Tibial artery (tissue), 4 donors: ENCODE measurements around the gene EXOSC6.

Experiments
- DNase-seq, 2 donors: peaks; one replicate each; pipeline ENCODE4 v3.0.0-alpha.2; 2019
- H3K27ac ChIP-seq, 2 donors: fragments of 200-600 bp; sonication (generic) in 1 of 2; 1 replicate in 1 of 2; 2 replicates in 1 of 2; pipeline ENCODE4 v1.5.1; 2018 to 2019; ENCODE audit warnings: mild to moderate bottlenecking in 1 of 2
- H3K27me3 ChIP-seq, 2 donors: fragments of 200-600 bp; sonication (generic) in 1 of 2; one replicate each; pipeline versions ENCODE4 v1.5.1 to v1.6.0; 2016 to 2019
- H3K36me3 ChIP-seq, 3 donors: fragments of 200-600 bp; sonication (generic) in 2 of 3; one replicate each; pipeline ENCODE4 v1.5.1; 2016 to 2019; ENCODE audit warnings: mild to moderate bottlenecking in 2 of 3
- H3K4me1 ChIP-seq, 4 donors: fragments of 200-600 bp; sonication (generic) in 2 of 4; 1 replicate in 3 of 4; 2 replicates in 1 of 4; pipeline ENCODE4 v1.5.1; 2016 to 2019
- H3K4me3 ChIP-seq, 2 donors: fragments of 200-600 bp; sonication (generic) in 1 of 2; 1 replicate in 1 of 2; 2 replicates in 1 of 2; pipeline ENCODE4 v1.5.1; 2018 to 2019; ENCODE audit warnings: mild to moderate bottlenecking in 2 of 2
- H3K9me3 ChIP-seq, 3 donors: fragments of 200-600 bp; sonication (generic) in 1 of 3; one replicate each; pipeline ENCODE4 v1.5.1; 2016 to 2019
- intact Hi-C: fragments of 100-400 bp; cut with DNase I; formaldehyde crosslinking; loops from one replicate; pipeline ENCODE4 v1.15.0; 2023; ENCODE audit warnings: low total_unique reads
- TF ChIP-seq, protein P1 (sequence below), 2 experiments: fragments of 200-600 bp in 1 of 2; fragments of 450-650 bp in 1 of 2; IDR thresholded peaks; one replicate each; pipeline ENCODE4 v1.5.1; 2017 to 2019; ENCODE audit warnings: antibody characterized with exemption in 2 of 2, mild to moderate bottlenecking in 1 of 2, moderate library complexity in 1 of 2

The EXOSC6 gene

DNA sequence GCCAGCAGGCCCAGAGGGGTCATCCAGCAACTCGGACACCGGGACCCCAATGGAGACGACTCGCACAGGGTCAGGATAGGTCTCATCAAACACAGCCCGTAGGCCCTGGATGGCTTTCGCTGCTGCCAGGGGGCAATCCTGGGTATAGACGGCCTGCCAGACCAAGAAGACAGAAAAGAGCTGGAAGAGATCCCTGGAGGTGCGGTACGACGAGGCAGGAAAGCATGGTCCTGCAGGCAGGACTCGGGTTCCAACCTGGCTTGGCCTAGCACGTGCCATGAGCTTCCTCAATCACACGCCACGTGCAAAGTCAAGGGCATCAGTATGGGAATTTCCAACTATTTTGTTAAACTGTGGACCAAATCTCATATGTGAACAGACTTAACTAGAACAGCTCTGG lies 6.3 kb upstream of the EXOSC6 start:
- H3K27ac ChIP-seq = no peak overlapping the region
- H3K9me3 ChIP-seq = no peaks in the 10 kb centered on the region
- H3K4me1 ChIP-seq = no peaks in the 10 kb centered on the region
- no peak overlapping the region for H3K4me3 ChIP-seq
- intact Hi-C loops = no loop called here
- H3K36me3 ChIP-seq = peaks cover 90 to 99% (median 98%) of the 10 kb centered on the region in 3 donors
- DNase-seq = peak in 1 of 2 donors; percentile 62
- TF ChIP-seq, protein P1, sequence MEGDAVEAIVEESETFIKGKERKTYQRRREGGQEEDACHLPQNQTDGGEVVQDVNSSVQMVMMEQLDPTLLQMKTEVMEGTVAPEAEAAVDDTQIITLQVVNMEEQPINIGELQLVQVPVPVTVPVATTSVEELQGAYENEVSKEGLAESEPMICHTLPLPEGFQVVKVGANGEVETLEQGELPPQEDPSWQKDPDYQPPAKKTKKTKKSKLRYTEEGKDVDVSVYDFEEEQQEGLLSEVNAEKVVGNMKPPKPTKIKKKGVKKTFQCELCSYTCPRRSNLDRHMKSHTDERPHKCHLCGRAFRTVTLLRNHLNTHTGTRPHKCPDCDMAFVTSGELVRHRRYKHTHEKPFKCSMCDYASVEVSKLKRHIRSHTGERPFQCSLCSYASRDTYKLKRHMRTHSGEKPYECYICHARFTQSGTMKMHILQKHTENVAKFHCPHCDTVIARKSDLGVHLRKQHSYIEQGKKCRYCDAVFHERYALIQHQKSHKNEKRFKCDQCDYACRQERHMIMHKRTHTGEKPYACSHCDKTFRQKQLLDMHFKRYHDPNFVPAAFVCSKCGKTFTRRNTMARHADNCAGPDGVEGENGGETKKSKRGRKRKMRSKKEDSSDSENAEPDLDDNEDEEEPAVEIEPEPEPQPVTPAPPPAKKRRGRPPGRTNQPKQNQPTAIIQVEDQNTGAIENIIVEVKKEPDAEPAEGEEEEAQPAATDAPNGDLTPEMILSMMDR (IDR thresholded peaks at IDR 0.05) = no peak
- H3K27me3 ChIP-seq = no peaks in the 10 kb centered on the region

DNA sequence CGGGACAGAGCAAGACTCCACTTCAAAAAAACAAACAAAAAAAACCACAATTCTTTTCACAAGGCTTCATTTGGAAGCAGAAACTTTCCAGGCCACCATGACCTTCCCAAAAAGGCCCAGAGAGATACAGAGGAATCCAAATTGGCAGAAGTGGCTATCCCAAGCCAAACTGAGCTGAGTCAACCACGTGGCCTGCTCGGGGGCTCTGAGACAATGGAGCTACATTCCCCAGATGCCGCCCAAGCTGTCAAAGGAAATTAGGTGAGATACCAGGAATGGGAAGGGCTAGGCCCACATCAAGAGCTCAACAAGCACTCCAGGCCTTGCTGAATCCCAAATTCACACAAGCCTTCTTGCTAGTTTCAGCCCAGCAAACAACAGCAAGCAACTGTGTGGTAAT lies 5.7 kb upstream of the EXOSC6 start:
- no peak for DNase-seq
- H3K27ac ChIP-seq = no peak overlapping the region
- H3K4me1 ChIP-seq = no peaks in the 10 kb centered on the region
- intact Hi-C loops = no loop called here
- no peak overlapping the region for H3K4me3 ChIP-seq
- TF ChIP-seq, protein P1 (IDR thresholded peaks at IDR 0.05) = no peak
- H3K36me3 ChIP-seq = peaks cover 90 to 99% (median 98%) of the 10 kb centered on the region in 3 donors
- no peaks in the 10 kb centered on the region for H3K27me3 ChIP-seq
- no peaks in the 10 kb centered on the region for H3K9me3 ChIP-seq

DNA sequence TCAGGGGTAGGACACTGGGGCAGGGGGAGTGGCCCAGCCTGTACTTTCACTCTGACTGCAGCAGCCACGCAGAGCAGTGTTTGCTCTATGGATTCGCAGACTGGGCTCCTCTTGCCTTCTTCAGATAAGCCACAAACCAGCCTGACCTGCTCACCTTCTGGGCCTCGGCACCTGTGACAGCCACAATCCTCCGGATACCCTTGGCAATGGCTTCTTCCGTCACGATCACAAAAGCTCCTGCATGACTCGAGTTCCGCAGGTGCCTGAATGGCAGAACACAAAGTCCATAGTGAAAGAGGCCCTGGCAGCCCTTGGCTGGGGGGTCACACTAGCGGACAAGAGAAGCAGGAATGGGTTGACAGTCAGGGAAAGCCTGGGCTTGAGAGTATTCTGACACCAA lies 3.8 kb upstream of the EXOSC6 start:
- TF ChIP-seq, protein P1 (IDR thresholded peaks at IDR 0.05) = no peak
- H3K27ac ChIP-seq = no peak overlapping the region
- peaks cover 76 to 88% (median 86%) of the 10 kb centered on the region in 3 donors for H3K36me3 ChIP-seq
- H3K27me3 ChIP-seq = no peaks in the 10 kb centered on the region
- H3K4me3 ChIP-seq = no peak overlapping the region
- no peaks in the 10 kb centered on the region for H3K9me3 ChIP-seq
- peak in 1 of 2 donors; percentile 38 for DNase-seq
- H3K4me1 ChIP-seq = peaks cover 0 to 5% (median 2%) of the 10 kb centered on the region in 4 donors
- intact Hi-C loops = no loop called here

DNA sequence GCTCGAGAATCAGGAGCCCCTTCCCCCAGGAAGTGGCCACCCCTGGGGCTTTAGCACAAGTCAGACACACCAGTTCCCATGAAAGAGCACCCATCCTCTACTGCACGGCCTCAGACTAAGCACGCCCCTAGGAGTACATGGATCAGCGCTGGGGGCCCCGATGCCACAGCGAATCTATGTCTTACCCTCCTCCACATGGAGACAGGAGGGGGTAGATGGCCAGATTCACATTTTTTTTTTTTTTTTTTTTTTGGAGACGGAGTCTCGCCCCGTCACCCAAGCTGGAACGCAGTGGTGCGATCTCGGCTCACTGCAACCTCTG lies 3.2 kb upstream of the EXOSC6 start:
- Histone ChIP-seq H3K4me1 (peaks cover 0 to 10% (median 7%) of the 10 kb centered on the region in 4 donors), H3K36me3 (peaks cover 69 to 81% (median 79%) of the 10 kb centered on the region in 3 donors), H3K9me3 (no peaks in the 10 kb centered on the region), H3K27me3 (no peaks in the 10 kb centered on the region), H3K27ac (no peak overlapping the region), H3K4me3 (no peak overlapping the region)
- DNase-seq = no peak
- TF ChIP-seq, protein P1 (IDR thresholded peaks at IDR 0.05) = no peak
- intact Hi-C loops = no loop called here

DNA sequence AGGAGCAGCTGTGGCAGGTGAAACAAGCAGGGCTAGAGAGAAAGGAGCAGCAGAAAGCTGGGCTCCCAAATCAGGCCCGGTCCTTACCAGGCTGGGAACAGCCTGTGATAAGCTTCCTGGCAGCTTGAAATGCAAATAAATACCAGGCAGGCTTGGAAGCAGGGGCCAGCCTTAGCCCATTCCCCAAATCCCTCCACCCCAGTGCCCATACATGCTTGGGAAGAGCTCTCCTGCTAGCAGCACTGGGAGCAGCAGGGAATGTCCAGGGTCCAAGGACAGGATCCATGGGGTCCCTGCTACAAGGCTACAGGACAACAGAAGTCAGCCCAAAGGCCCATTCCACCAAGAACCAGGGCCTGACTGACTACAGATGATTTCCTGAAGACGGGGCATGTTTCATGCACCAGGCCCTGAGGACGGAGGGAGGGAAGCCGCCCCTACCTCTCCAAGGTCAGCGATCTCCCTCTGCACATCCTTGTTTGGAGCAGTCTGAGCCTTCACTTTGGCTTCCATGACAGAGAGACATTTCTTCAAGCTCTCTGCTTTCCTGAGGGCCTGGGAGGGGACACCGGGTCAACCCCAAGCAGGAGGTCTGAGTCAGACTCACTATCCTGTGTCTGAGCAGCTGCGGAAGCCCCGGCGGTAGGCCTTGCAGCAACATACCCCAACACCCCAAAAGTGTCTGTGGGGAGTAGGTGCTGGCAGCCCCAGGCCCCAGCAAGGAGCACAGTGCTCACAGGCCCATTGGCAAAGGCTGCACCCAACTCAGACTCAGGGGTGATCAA lies 2.6 kb upstream of the EXOSC6 start:
- intact Hi-C loops = no loop called here
- TF ChIP-seq, protein P1 (IDR thresholded peaks at IDR 0.05) = no peak

More for the DNA sequence above, 2.6 kb upstream of the EXOSC6 start:
- H3K4me1 ChIP-seq = peaks cover 0 to 16% (median 13%) of the 10 kb centered on the region in 4 donors
- H3K9me3 ChIP-seq = no peaks in the 10 kb centered on the region
- DNase-seq = no peak
- H3K27me3 ChIP-seq = no peaks in the 10 kb centered on the region
- H3K27ac ChIP-seq = no peak overlapping the region
- peaks cover 65 to 76% (median 74%) of the 10 kb centered on the region in 3 donors for H3K36me3 ChIP-seq
- H3K4me3 ChIP-seq = no peak overlapping the region
